ENCODE data around the gene SH3BP4. TPM values are rescaled to one million over a fixed set of nuclear protein-coding genes. Genes with fewer than 3 reads are reported as not detected.

Gene SH3BP4
- total RNA-seq, 1 donor from 2014 or later = 19.2 TPM

DNA sequence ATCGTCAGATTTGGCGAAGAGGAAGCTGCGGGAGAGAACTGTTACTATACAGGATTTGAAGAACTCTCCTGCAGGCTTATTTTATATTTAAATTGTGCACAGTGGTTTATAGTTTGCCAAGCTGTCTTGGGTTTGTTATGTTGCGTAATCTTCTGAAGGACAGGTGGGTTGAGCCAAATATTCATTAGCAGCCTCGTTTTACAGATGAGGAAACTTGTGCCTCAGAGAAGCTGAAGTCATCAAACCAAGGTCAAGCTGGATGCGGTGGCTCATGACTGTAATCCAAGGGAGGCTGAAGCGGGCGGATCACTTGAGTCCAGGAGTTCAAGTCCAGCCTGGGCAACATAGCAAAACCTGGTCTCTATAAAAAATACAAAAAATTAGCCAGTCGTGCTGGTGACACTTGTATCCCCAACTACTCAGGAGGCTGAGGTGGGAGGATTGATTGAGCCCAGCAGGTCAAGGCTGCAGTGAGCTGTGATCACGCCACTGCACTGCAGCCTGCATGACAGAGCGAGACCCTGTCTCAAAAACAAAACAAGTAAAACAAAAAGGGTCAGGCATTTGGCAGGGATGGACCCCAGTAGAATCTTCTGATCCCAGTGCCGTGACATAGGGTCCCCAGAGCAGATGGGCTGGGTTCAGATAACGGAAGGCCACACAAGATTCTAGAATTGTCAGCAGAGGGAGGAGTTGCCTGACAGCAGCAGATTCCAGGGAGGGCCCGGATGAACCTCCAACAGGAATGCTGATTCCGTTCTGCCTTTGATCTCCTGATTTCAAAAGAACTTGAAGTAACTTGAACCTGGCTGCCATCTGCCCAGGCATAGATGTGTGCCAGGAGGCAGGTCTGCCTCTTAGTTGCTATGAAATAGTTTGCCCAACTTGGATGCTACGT, 50.6 kb downstream of the SH3BP4 start:
- no peak overlapping the region for H3K27ac ChIP-seq
- H3K27me3 ChIP-seq = no peaks in the 10 kb centered on the region
- no peaks in the 10 kb centered on the region for H3K36me3 ChIP-seq
- TF ChIP-seq, protein P1, sequence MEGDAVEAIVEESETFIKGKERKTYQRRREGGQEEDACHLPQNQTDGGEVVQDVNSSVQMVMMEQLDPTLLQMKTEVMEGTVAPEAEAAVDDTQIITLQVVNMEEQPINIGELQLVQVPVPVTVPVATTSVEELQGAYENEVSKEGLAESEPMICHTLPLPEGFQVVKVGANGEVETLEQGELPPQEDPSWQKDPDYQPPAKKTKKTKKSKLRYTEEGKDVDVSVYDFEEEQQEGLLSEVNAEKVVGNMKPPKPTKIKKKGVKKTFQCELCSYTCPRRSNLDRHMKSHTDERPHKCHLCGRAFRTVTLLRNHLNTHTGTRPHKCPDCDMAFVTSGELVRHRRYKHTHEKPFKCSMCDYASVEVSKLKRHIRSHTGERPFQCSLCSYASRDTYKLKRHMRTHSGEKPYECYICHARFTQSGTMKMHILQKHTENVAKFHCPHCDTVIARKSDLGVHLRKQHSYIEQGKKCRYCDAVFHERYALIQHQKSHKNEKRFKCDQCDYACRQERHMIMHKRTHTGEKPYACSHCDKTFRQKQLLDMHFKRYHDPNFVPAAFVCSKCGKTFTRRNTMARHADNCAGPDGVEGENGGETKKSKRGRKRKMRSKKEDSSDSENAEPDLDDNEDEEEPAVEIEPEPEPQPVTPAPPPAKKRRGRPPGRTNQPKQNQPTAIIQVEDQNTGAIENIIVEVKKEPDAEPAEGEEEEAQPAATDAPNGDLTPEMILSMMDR (IDR thresholded peaks at IDR 0.05) = no peak
- TF ChIP-seq POLR2A (IDR thresholded peaks at IDR 0.05) (no peak), POLR2AphosphoS5 (IDR thresholded peaks at IDR 0.05; ENCODE audit: insufficient read depth in 1 of 2, low read depth in 1 of 2) (no peak)
- DNase-seq (ENCODE audit: extremely low spot score in 2 of 2) = no peak
- intact Hi-C loops (cut with DNase I) = no loop called here
- no peak overlapping the region for H3K4me3 ChIP-seq
- no peaks in the 10 kb centered on the region for H3K9me3 ChIP-seq
- peaks cover 19% of the 10 kb centered on the region for H3K4me1 ChIP-seq

DNA sequence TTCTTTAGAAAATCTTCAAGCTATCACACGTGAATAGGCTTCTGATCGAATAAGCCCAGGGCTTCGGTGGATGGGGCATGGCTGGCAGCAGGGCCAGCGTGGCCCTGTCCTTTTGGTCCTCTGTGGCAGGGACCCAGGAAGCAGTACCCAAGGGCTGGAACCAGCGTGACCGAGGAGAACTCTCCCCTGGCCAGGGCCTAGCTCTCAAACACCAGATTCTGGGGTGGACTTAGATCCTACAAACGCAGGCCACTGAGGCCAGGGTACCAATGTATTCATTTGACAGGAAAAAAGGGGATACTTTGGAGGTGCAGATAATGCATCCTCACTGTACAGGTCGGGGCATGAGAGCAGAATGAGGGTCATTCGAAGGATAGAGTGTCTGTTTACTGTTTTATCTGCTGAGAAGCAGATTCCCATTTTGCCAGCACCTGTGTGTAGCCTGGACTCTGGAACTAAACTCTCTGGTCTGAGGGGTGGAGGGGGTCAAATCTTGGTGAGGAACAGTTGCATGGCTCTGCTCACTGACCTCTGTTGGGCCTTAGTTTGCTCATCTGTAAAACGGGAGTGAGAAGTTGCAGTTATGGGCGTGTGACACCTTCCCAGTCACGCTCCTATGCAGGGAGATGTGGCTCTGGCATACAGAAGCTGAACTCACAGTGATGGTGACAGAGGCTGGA, 51.4 kb downstream of the SH3BP4 start:
- Histone ChIP-seq H3K9me3 (no peaks in the 10 kb centered on the region), H3K36me3 (no peaks in the 10 kb centered on the region), H3K4me1 (peaks cover 26% of the 10 kb centered on the region), H3K27me3 (no peaks in the 10 kb centered on the region), H3K27ac (no peak overlapping the region), H3K4me3 (no peak overlapping the region)
- TF ChIP-seq POLR2A (IDR thresholded peaks at IDR 0.05) (no peak), POLR2AphosphoS5 (IDR thresholded peaks at IDR 0.05; ENCODE audit: insufficient read depth in 1 of 2, low read depth in 1 of 2) (no peak)
- TF ChIP-seq, protein P1 (IDR thresholded peaks at IDR 0.05) = no peak
- no peak for DNase-seq (ENCODE audit: extremely low spot score in 2 of 2)
- intact Hi-C loops (cut with DNase I) = no loop called here

DNA sequence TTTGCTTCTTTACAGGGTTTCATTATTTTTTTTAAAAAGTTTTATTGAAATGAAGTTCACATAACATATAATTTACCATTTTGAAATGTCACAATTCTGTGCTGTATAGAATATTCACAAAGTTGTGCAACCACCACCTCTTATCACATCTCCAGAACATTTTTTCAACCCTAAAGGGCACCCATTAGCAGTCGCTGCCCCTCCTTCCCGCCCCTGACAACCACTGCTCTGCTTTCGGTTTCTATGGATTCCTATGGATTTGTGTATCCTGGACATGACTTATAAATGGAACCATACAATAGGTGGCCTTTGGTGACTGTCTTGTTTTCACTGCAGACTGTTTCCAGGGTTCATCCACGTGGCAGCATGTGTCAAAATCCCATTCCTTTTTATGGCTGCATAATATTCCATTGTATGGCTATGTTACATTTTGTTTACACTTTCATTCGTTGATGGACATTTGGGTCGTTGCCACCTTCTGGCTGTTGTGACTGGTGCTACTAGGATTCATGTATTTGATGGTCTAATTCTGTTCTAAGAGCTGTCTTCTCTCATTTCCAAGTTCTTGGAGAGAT, 52.6 kb downstream of the SH3BP4 start:
- Histone ChIP-seq H3K27me3 (no peaks in the 10 kb centered on the region), H3K36me3 (no peaks in the 10 kb centered on the region), H3K9me3 (no peaks in the 10 kb centered on the region), H3K4me1 (peaks cover 35% of the 10 kb centered on the region), H3K27ac (no peak overlapping the region), H3K4me3 (no peak overlapping the region)
- DNase-seq (ENCODE audit: extremely low spot score in 2 of 2) = no peak
- TF ChIP-seq POLR2A (IDR thresholded peaks at IDR 0.05) (no peak), POLR2AphosphoS5 (IDR thresholded peaks at IDR 0.05; ENCODE audit: insufficient read depth in 1 of 2, low read depth in 1 of 2) (no peak)
- TF ChIP-seq, protein P1 (IDR thresholded peaks at IDR 0.05) = no peak
- intact Hi-C loops (cut with DNase I) = no loop called here

DNA sequence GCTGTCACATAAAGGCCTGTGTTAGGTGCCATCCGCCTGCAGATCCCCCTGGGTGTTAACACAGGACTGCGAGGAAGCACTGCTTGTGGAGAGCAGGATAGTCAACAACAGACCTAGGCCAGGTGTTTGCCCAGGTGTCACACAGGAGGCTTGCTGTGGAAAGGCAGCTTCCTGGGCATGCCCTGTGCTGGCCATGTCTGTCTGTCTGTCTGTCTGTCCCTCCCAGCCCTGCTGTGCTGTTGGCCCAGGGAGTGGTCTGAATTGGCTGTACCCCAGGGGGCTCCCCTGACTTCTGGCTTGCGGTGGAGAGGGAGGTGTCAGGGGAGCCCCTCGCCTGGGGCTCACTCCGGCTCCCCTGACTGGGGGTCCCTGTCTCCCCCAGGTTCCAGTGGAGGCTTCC, 53.2 kb downstream of the SH3BP4 start:
- peaks cover 42% of the 10 kb centered on the region for H3K4me1 ChIP-seq
- H3K4me3 ChIP-seq = no peak overlapping the region
- H3K27ac ChIP-seq = no peak overlapping the region
- no peak for DNase-seq (ENCODE audit: extremely low spot score in 2 of 2)
- no peaks in the 10 kb centered on the region for H3K9me3 ChIP-seq
- H3K27me3 ChIP-seq = no peaks in the 10 kb centered on the region
- intact Hi-C loops (cut with DNase I) = no loop called here
- TF ChIP-seq, protein P1 (IDR thresholded peaks at IDR 0.05) = no peak
- no peak for TF ChIP-seq POLR2A (IDR thresholded peaks at IDR 0.05)
- TF ChIP-seq POLR2AphosphoS5 (IDR thresholded peaks at IDR 0.05; ENCODE audit: insufficient read depth in 1 of 2, low read depth in 1 of 2) = no peak
- H3K36me3 ChIP-seq = no peaks in the 10 kb centered on the region

Data from vagina (tissue), 2 donors.